Heart left ventricle (tissue), 13 donors: ENCODE results near the gene FNDC7.

ENCODE experiments used
- POLR2A ChIP-seq, 2 donors: fragments of 450-650 bp; IDR thresholded peaks; one replicate each; pipeline ENCODE4 v1.6.1; 2017; ENCODE audit warnings: antibody characterized with exemption in 2 of 2, mild to moderate bottlenecking in 2 of 2, moderate library complexity in 2 of 2
- TF ChIP-seq, protein P1 (sequence below), 12 donors: fragments of 200-600 bp; sonication (generic) in 4 of 12; IDR thresholded peaks; one replicate each; pipeline versions ENCODE4 v1.5.0 to v1.8.0; 2018 to 2022; ENCODE audit warnings: antibody characterized with exemption in 12 of 12, mild to moderate bottlenecking in 5 of 12
- donor health status: ischemic (EF 13 %, LVEDD 7.1; RV severe dilation, severe dysfunction).
- donor health status: DM: no; HTN: yes; CAD: no.
- donor health status: DM: no; HTN: no; CAD: no.
- donor health status: ischemic (EF 25% LVEDD 6.9; RV normal size, moderate dysfunction).
- donor health status: ischemic (EF 25% LVEDD 5.7; RV mildly dilated, moderate dysfunction).
- donor health status: ischemic (EF 35%, LVEDD 5.7; RV mildly dilated, moderate dysfunction).
- donor health status: nonischemic (EF 11% LVEDD 7.7; RV severe dilation, severe dysfunction).
- donor health status: DM: yes; HTN: yes; CAD: no.
- donor health status: PGD.
- donor health status: ischemic (EF 29% LVEDD 5.4; RV normal size, mild dysfunction).
- donor health status: nonischemic (EF 23%, LVEDD 6.1; RV moderate dilation, normal function).

DNA sequence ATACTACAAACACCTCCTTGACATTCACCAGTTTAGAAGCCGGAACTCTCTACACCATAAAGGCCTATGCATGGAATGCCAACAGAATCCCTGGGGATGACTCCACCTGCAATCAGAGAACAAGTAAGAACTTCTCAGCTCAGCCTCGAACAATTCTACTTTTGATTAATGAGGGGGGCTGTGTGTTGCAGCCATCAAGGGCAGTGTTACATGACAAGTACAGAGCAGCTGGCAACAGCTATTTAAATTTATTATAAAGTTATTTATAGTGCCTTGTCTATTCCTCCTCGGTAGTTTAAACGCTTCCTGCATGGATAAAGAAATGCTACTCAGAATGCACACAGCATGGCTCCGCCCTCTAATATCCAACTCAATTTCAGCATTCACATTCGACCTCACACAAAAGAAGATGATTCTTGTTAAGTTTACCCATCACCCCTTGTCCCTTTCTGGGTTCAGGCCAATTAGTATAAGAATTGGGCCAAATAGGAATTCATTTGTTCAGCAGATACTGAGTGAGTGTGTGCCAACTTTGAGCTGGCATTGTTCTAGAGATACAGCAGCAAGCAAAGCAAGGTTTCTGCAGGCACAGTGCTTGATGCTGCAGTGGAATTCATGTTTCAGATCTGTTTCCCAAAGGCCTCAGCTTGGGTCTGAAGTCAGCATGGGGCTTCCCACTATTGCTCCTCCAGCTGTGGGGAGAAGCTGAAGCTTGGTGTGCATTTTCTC, 6.4 kb downstream of the FNDC7 start:
- TF ChIP-seq, protein P1, sequence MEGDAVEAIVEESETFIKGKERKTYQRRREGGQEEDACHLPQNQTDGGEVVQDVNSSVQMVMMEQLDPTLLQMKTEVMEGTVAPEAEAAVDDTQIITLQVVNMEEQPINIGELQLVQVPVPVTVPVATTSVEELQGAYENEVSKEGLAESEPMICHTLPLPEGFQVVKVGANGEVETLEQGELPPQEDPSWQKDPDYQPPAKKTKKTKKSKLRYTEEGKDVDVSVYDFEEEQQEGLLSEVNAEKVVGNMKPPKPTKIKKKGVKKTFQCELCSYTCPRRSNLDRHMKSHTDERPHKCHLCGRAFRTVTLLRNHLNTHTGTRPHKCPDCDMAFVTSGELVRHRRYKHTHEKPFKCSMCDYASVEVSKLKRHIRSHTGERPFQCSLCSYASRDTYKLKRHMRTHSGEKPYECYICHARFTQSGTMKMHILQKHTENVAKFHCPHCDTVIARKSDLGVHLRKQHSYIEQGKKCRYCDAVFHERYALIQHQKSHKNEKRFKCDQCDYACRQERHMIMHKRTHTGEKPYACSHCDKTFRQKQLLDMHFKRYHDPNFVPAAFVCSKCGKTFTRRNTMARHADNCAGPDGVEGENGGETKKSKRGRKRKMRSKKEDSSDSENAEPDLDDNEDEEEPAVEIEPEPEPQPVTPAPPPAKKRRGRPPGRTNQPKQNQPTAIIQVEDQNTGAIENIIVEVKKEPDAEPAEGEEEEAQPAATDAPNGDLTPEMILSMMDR (IDR thresholded peaks at IDR 0.05) = no peak
- TF ChIP-seq POLR2A (IDR thresholded peaks at IDR 0.05) = no peak
